ENCODE measurements around the gene SMCHD1.
"Not testable (repeated sequence)": the region's sequence is repeated elsewhere in the genome, so short reads cannot be mapped to it uniquely, and the experiment has no call there.

The SMCHD1 gene

DNA sequence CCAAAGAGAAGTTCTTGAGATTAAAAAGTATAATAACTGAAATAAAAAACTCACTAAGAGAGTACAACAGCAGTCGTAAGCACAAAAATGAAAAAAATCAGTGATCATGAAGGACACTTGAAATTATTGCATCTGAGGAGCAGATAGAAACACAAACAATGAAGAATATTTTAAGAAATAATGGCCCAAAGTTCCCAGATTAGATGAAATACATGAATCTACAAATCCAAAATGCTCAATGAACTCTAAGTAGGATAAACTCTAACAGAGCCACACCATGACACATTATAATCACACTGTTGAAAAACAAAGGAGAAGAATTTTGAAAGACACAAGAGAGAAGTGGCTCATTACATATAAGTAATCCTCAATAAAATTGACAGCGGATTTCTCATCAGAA is 159.4 kb downstream of the SMCHD1 start:
- DNase-seq: no peak

GRCh38 chr18:2818281-2818680 is 162.8 kb downstream of the SMCHD1 start:
- DNase-seq: no peak

GRCh38 chr18:2821695-2822094 is 166.2 kb downstream of the SMCHD1 start:
- DNase-seq: no peak

DNA sequence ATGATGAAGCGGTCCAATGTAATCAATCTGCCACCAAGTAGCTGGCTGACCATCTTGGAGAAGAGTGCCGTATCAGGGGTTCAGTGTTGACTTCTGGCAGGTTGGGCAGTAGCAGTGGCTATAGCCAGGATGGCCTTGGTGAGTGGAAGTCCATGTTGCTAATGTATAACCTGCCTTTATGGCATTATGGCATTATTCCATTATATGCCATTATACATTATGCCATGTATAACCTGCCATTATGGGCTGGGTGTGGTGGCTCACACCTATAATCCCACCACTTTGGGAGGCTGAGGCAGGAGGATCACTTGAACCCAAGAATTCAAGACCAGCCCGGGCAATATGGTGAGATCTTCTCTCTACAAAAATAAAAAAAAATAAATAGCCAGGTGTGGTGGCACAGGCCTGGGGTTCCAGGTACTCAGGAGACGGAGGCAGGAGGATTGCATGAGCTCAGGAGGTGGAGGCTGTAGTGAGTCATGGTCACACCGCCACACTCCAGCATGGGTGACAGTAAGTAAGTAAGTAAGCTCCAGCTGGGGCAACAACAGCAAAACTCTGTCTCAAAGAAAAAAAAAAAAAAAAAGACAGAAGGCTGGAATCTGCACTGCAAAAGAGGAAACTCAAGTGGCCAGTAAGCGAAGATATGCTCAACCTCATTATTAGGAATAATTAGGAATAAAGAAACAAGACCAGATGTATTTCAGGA is 166.8 kb downstream of the SMCHD1 start:
- DNase-seq: no peak

DNA sequence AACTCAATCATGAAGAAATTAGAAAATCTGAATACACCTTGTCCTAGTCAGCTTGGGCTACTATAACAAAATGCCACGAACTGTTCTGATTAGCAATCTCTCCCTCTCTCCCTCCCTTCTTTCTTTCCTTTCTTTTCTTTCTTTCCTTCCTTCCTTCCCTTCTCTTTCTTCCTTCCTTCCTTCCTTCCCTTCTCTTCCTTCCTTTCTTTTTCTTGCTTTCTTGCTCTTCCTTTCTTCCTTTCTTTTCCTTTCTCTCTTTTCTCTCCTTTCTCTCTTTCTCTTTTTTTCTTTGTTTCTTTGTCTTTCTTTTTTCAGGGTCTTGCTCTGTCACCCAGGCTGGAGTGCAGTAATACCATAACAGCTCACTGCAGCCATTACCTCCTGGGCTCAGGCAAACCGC is 167.7 kb downstream of the SMCHD1 start:
- no peak for DNase-seq

DNA sequence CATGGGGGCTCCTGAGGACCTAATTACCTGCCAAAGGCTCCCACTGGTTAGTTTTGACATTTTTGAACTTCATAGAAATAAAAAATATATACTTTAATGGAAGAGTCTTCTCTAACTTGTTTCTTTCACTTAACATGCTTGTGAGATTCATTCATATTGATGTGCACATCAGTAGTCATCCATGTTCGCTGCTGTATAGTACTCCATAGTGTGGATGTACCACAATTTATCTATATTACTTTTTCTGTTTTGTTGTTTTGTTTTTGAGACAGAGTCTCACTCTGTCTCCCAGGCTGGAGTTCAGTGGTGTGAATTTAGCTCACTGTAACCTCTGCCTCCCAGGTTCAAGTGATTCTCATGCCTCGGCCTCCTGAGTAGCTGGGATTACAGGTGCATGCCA is 168.4 kb downstream of the SMCHD1 start:
- DNase-seq: no peak

- no peak for DNase-seq
Observed at GRCh38 chr18:2824865-2825264, 169.3 kb downstream of the SMCHD1 start.

DNA sequence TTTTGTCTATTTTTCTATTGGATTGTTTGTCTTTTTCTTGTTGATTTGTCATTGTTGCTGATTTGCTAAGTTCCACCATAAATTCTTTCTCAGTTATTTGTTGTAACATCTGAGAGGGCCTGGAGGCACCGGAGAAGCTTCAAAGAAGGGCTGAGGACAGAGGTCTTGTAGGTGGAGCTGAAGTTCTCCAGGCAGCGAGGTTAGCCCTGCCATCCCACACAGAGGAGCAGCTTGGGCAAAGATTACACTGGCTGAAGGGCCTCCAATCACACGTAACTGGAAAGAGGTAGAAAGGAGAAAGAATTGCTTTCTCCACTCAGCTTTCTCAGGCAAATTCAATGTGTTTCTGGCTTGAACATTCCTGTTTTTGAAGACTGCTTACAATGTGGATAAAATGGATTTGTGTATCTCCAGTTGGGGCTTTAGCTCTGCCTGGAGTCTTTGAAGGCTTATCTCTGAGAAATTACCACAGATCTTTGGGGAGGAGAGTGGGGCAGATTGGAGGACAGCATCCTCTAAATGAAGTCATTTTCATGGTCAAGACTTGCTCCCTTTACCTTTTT is 170.2 kb downstream of the SMCHD1 start:
- DNase-seq: no peak

- no peak for DNase-seq
Observed at GRCh38 chr18:2826581-2826980, 171.1 kb downstream of the SMCHD1 start.

DNA sequence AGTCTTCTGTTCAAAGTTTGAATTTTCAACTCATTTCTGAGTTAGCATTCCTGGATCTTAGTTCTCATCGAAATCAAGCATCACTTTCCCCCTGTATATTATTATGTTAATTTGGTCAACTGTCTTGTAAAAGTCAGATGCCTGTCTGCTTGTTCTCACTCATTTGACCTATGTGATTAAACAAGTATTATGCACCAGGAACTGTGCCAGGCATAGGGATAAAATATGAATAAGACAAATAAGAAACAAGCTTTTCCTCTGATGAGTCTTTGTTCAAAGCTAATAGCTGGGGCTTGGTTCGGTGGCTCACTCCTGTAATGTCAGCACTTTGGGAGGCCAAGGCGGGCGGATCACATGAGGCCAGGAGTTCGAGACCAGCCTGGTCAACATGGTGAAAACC is 171.5 kb downstream of the SMCHD1 start:
- no peak for DNase-seq

DNA sequence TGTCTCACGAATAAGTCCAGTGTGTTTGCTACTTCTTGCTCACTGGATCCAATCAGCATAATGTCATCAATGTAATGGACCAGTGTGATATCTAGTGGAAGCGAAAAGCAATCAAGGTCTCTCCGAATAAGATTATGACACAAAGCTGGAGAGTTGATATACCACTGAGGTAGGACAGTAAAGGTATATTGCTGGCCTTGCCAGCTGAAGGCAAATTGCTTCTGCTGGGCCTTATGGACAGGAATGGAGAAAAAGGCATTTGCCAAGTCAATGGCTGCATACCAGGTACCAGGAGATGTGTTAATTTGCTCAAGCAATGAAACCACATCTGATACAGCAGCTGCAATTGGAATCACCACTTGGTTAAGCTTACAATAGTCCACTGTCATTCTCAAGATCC is 180.6 kb downstream of the SMCHD1 start:
- DNase-seq: not testable (repeated sequence)

GRCh38 chr18:2837290-2837689 is 181.8 kb downstream of the SMCHD1 start:
- DNase-seq: not testable (repeated sequence)

DNA sequence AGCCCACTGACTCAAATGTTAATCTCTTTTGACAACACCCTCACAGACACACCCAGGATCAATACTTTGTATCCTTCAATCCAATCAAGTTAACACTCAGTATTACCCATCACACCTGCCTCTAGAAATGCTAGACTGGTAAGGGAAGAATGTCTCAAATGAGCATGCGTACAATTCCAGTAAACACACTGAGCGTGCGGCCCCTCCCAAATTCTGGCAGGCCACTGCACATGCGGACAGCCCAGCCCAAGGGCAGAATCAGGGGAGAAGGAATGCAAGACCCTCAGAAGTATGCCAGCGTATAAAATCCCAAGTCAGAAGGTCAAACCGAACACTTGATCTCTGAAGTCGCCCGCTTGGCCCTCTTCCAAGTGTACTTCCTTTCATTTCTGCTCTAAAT is 183.7 kb downstream of the SMCHD1 start:
- no peak for DNase-seq

- DNase-seq: no peak
Observed at GRCh38 chr18:2840521-2840920, 185.0 kb downstream of the SMCHD1 start.

DNA sequence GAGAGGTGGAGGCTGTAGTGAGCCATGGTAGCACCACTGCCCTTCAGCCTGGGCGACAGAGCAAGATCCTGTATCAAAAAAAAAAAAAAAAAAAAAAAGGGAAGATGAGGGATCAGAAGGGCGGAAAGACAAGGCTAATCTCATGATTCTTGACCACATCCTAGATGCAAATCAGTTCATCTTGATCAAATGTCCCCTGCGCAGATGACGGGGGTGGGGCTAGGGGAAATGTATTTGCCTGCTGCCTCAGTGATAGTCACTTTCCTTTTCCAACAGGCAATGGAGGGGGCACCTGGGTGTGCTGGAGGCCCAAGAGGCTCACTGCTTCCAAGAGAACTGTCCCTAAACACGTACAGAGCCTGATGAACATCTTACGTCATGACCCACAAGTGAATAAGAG is 187.6 kb downstream of the SMCHD1 start:
- no peak for DNase-seq

- no peak for DNase-seq
Observed at GRCh38 chr18:2845172-2845571, 189.6 kb downstream of the SMCHD1 start.

DNA sequence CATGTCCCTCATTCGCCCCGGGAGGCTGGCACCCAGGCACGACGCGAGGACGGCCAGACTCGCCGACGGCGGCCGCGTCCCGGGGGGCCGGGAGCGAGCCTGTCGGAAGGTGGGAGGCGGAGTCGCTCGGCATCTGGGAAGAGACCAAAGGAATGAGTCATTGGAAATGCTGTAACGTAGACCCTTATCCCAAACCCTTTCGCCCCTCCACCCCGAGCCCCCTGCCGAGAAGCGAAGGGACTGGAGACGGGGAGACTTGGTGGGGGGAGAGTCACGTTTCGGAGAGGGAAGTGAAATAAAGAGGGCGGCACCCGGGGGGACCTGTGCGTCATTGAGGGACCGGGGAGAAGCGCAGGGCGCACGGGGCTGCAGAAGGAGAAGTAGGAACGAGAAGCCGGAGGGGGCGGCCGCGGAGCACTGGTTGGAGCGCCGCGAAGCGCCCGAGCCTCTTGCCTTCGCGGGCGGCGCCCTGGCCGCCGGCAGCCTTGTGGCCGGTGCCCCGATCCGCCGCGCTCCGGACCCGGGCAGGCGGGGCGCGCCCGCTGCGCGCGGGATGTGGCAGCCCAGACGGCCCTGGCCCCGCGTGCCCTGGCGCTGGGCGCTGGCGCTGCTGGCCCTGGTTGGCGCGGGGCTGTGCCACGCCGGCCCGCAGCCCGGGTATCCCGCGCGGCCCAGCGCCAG is 191.2 kb downstream of the SMCHD1 start, which contains the start of gene EMILIN2:
Gene EMILIN2, plus strand, starts transcription at position 371 of the 681 bp plus-strand sequence. Its CDS starts 183 bp downstream, at position 554.
- no peak for DNase-seq

- DNase-seq: no peak
Observed at GRCh38 chr18:2847317-2848246, 192.1 kb downstream of the SMCHD1 start.

DNA sequence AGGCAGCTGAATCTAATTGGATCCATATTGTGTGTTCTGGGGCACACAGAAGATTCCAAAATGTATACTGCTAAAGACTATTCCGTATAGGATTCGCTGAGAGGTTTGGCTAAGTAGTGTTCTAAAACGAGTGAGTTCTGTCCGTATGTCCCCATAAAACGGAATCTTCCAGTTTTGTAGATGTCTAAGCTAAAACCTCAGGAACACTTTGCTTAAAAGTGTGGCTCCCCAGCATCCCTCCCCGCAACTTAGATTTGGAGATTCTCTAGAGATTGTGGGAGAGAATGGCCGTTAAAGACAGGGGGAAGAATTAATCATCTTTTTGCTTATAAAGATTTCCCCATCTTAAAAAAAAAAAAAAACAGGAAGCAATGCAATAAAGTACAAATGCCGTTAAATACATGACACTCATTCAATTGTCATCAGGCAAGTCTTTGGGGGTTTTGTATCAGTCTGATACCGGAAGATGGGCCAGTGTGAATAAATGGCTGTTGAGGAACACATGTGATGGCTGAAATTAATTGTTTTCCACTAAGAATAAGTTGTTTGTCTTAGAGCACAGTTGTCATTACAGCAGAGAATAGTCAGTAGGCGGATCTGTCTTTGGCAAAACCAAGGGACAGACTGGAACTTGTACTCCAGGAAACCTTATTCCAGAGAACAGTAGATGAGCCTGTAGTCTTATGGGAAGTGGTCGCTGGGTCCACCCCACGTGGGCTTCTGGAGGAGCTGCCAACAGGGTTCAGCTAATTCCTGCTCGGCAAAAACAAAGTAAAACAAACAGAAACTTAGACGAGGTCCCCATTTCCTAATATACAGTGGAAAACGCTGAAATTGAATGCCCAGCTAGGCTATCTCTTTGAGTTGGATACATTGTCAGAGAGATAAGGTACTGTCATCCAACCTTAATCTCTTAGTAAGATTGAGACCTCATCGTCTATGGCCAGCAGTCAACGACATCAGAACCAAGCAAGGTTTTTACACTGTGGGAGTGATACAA is 193.0 kb downstream of the SMCHD1 start:
- no peak for DNase-seq

DNA sequence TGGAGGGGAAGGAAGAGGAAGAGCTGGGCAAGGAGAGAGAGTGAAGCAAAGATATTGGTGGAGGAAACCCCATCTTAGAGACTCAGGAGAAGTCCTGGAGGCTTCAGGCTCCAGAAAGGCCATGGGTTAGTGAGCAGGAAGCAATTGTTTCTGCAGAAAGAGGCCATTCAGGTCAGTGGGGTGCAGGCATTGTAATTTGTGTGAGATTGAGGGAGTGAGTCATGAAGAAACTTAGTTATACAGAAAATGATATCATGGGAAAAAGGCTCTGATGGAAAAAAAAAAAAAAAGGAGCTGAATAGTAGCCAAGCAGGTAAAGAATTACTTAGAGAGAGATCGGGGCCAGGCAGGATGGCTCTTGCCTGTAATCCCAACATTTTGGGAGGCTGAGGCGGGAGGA is 195.3 kb downstream of the SMCHD1 start:
- no peak for DNase-seq
